Neuronal stem cell (in vitro differentiated cells): Measurements from ENCODE around the gene RPS15.
"Not testable (repeated sequence)": the region's sequence is repeated elsewhere in the genome, so short reads cannot be mapped to it uniquely, and the experiment has no call there.

Source experiments
- DNase-seq: peaks from one replicate; pipeline ENCODE4 v3.0.0-alpha.2; 2013; ENCODE audit warnings: low spot score
- H2AFZ ChIP-seq: one replicate; pipeline ENCODE4 v1.6.1; 2013; ENCODE audit warnings: mild to moderate bottlenecking, low read length, inconsistent platforms
- H2AK5ac ChIP-seq: 2 replicates; pipeline ENCODE4 v1.6.1; 2013; ENCODE audit warnings: low read depth, mild to moderate bottlenecking, inconsistent platforms, low read length, moderate library complexity, mixed read lengths
- H2BK120ac ChIP-seq: 2 replicates; pipeline ENCODE4 v1.6.1; 2013; ENCODE audit warnings: low read depth, mild to moderate bottlenecking, inconsistent platforms, low read length, moderate library complexity, mixed read lengths
- H2BK12ac ChIP-seq: one replicate; pipeline ENCODE4 v1.6.1; 2013; ENCODE audit warnings: low read length, inconsistent platforms
- H2BK15ac ChIP-seq: 2 replicates; pipeline ENCODE4 v1.6.1; 2013; ENCODE audit warnings: mild to moderate bottlenecking, low read length, inconsistent platforms, mixed read lengths
- H2BK5ac ChIP-seq: one replicate; pipeline ENCODE4 v1.6.1; 2013; ENCODE audit warnings: inconsistent platforms, mild to moderate bottlenecking, low read length, moderate library complexity
- H3K14ac ChIP-seq: one replicate; pipeline ENCODE4 v1.6.1; 2013; ENCODE audit warnings: low read length, inconsistent platforms
- H3K18ac ChIP-seq: 2 replicates; pipeline ENCODE4 v1.6.1; 2013; ENCODE audit warnings: low read length, inconsistent platforms
- H3K23ac ChIP-seq: 2 replicates; pipeline ENCODE4 v1.6.1; 2013; ENCODE audit warnings: low read depth, mild to moderate bottlenecking, mixed read lengths, low read length, inconsistent platforms; ENCODE audit not compliant: poor library complexity
- H3K27ac ChIP-seq: replicated peaks from 3 replicates; pipeline ENCODE4 v1.5.1; 2013; ENCODE audit warnings: low read length, inconsistent platforms
- H3K27me3 ChIP-seq, 3 experiments: 2 replicates each; pipeline ENCODE4 v1.6.1; 2013; ENCODE audit warnings: low read length in 3 of 3, mild to moderate bottlenecking in 2 of 3, inconsistent platforms in 1 of 3, low read depth in 1 of 3, mixed read lengths in 1 of 3, moderate library complexity in 1 of 3; ENCODE audit not compliant: control insufficient read depth in 3 of 3, insufficient read depth in 3 of 3
- H3K36me3 ChIP-seq, 2 donors: replicated peaks in 1 of 2; 2 replicates each; pipeline ENCODE4 v1.6.1; 2013; ENCODE audit warnings: low read length in 2 of 2; ENCODE audit not compliant: control insufficient read depth in 2 of 2, insufficient read depth in 2 of 2
- H3K4ac ChIP-seq: 2 replicates; pipeline ENCODE4 v1.6.1; 2013; ENCODE audit warnings: inconsistent platforms, mild to moderate bottlenecking, low read length, moderate library complexity
- H3K4me1 ChIP-seq, 2 donors: 1 replicate in 1 of 2; 2 replicates in 1 of 2; pipeline ENCODE4 v1.6.1; 2013; ENCODE audit warnings: low read length in 2 of 2, low read depth in 1 of 2; ENCODE audit not compliant: control insufficient read depth in 2 of 2, insufficient read depth in 1 of 2
- H3K4me2 ChIP-seq: one replicate; pipeline ENCODE4 v1.6.1; 2013; ENCODE audit warnings: mild to moderate bottlenecking, low read length, inconsistent platforms; ENCODE audit not compliant: insufficient read depth, poor library complexity, severe bottlenecking
- H3K4me3 ChIP-seq, 2 donors: 2 replicates each; pipeline ENCODE4 v1.5.1; 2013; ENCODE audit warnings: low read length in 2 of 2, mild to moderate bottlenecking in 2 of 2, inconsistent platforms in 1 of 2, moderate library complexity in 1 of 2
- H3K79me1 ChIP-seq: one replicate; pipeline ENCODE4 v1.6.1; 2013; ENCODE audit warnings: low read depth, mild to moderate bottlenecking, inconsistent platforms, low read length, moderate library complexity
- H3K9ac ChIP-seq: one replicate; pipeline ENCODE4 v1.6.1; 2013; ENCODE audit warnings: mild to moderate bottlenecking, low read depth, low read length, inconsistent platforms; ENCODE audit not compliant: poor library complexity
- H3K9me3 ChIP-seq, 2 donors: replicated peaks in 1 of 2; 2 replicates each; pipeline versions ENCODE3 to v1.6.1; 2013; ENCODE audit warnings: low read length in 2 of 2, mild to moderate bottlenecking in 2 of 2, inconsistent platforms in 1 of 2, low read depth in 1 of 2, mixed read lengths in 1 of 2, moderate library complexity in 1 of 2; ENCODE audit not compliant: control insufficient read depth in 2 of 2, insufficient read depth in 1 of 2
- H4K8ac ChIP-seq: one replicate; pipeline ENCODE4 v1.6.1; 2013; ENCODE audit warnings: low read depth, mild to moderate bottlenecking, inconsistent platforms, low read length, moderate library complexity
- H4K91ac ChIP-seq: one replicate; pipeline ENCODE4 v1.6.1; 2013; ENCODE audit warnings: low read length, low read depth, mild to moderate bottlenecking, inconsistent platforms; ENCODE audit not compliant: poor library complexity
- WGBS, 2 donors: extraction: QIAGEN DNeasy Blood & Tissue Kit; methylation state at CpG; one replicate each; pipeline ENCODE4 v1.1.7; 2013; ENCODE audit warnings: missing lambda C conversion rate in 2 of 2, mixed read lengths in 1 of 2; ENCODE audit not compliant: insufficient read length in 2 of 2, insufficient replicate concordance in 1 of 2; ENCODE audit errors: extremely low coverage in 2 of 2; 5-methylcytosine and 5-hydroxymethylcytosine counted together

The RPS15 gene

DNA sequence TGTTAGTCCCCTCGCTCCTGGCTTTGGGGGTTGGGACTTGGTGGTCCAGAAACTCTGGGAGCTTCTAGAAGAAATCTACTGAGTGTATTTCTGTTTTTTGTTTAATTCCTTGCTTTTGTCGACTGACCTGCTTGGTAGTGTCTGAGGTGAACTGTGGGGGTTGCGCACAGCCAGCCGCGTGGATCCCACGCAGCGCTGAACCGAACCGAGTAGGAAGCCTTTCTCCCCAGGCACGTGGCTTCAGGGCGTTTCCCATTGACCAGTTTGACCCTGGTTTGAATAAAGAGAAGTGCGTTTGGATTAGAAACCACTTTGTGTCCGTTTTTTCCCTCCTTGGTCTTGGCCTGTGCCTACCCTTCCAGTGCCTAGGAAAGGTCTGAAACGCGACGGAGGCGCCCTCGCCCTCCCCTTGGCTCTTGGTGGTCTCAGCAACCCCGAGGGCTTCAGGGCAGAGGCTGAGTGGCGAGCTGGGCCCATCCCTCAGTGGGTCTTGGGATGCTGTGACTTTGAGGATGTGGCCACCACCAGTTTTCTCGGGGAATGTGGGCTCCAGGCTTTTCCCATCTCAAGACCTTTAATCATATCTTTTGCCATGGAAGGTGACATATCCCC lies 2.7 kb upstream of the RPS15 start:
- H3K9me3 ChIP-seq: no peaks in the 10 kb centered on the region
- no peak overlapping the region for H3K14ac ChIP-seq
- no peak overlapping the region for H2AFZ ChIP-seq
- no peak overlapping the region for H2BK15ac ChIP-seq
- no CpG with 5 or more reads among the region's 21 CpGs for WGBS, 2 donors
- H3K27ac ChIP-seq: no peak overlapping the region
- no peak overlapping the region for H3K4me3 ChIP-seq
- no peak overlapping the region for H3K4ac ChIP-seq
- H3K4me2 ChIP-seq: no peak overlapping the region
- peak overlapping the region; percentile 66 for H3K9ac ChIP-seq
- H3K18ac ChIP-seq: no peak overlapping the region
- no peak overlapping the region for H3K23ac ChIP-seq
- H4K8ac ChIP-seq: no peak overlapping the region
- H2BK5ac ChIP-seq: no peak overlapping the region
- no peak overlapping the region for H4K91ac ChIP-seq
- H2BK12ac ChIP-seq: no peak overlapping the region
- no peak overlapping the region for H2BK120ac ChIP-seq
- no peaks in the 10 kb centered on the region for H3K27me3 ChIP-seq
- peaks cover 25% of the 10 kb centered on the region for H3K79me1 ChIP-seq
- no peak for DNase-seq
- no peak overlapping the region for H2AK5ac ChIP-seq
- peaks cover 42 to 61% of the 10 kb centered on the region in 2 donors for H3K36me3 ChIP-seq
- H3K4me1 ChIP-seq: peaks cover 4% of the 10 kb centered on the region in 2 donors

DNA sequence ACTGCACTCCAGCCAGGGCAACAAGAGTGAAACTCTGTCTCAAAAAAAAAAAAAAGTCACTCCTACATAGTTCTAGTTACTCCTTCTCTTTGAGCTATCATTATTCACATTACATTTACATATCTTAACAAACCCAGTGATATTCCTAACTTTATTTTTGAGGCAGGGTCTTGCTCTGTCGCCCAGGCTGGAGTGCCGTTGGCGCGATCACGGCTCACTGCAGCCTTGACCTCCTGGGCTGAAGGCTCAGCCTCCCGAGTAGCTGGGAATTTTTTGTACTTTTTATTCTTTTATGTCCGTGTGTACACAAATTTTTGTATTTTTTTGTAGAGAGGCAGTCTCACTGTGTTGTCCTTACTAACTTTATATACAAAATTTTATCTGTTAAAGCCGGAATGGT lies 587 bp upstream of the RPS15 start:
- Histone ChIP-seq H2BK12ac (no peak overlapping the region), H2BK5ac (no peak overlapping the region), H4K91ac (no peak overlapping the region), H4K8ac (no peak overlapping the region), H3K18ac (no peak overlapping the region), H3K23ac (no peak overlapping the region), H3K4me3 (no peak overlapping the region), H2BK15ac (no peak overlapping the region), H3K27ac (no peak overlapping the region), H2AFZ (peak overlapping the region; percentile 67), H3K79me1 (peaks cover 25% of the 10 kb centered on the region), H2BK120ac (no peak overlapping the region), H3K36me3 (peaks cover 50 to 68% of the 10 kb centered on the region in 2 donors), H2AK5ac (no peak overlapping the region), H3K27me3 (no peaks in the 10 kb centered on the region), H3K9ac (no peak overlapping the region), H3K4me1 (peaks cover 4% of the 10 kb centered on the region in 2 donors), H3K9me3 (peaks cover 0 to 2% of the 10 kb centered on the region in 2 donors), H3K14ac (no peak overlapping the region), H3K4ac (no peak overlapping the region), H3K4me2 (no peak overlapping the region)
- WGBS, 2 donors: no CpG with 5 or more reads among the region's 8 CpGs
- no peak for DNase-seq

DNA sequence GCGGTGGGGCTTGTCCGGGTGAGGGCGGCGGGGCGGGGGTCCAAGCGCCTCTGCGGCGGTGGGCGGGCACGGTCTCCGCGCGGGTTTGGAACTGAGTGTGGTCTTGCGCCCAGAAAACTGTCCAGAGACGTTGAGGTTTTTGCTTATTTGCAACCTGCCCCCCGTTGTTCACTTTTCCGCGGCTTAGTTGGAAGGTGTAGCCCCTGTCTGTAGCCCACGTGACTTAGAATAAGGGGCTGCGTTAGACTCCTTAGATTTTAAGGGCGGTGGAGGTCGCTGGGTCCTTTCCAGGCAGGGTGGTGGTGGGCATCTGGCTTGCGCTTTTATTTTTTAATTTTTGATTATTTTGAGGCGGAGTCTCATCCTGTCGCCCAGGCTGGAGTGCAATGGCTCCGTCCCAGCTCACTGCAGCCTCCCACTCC lies 748 bp downstream of the RPS15 start:
- Histone ChIP-seq H4K8ac (no peak overlapping the region), H3K27ac (no peak overlapping the region), H3K4me2 (peak overlapping the region; percentile 91), H2BK120ac (no peak overlapping the region), H3K14ac (no peak overlapping the region), H3K79me1 (peaks cover 21% of the 10 kb centered on the region), H2BK5ac (peak overlapping the region; percentile 87), H3K4me1 (peaks cover 4% of the 10 kb centered on the region in 2 donors), H4K91ac (no peak overlapping the region), H2AK5ac (peak overlapping the region; percentile 93), H3K36me3 (peaks cover 39 to 62% of the 10 kb centered on the region in 2 donors), H3K4me3 (peak overlapping the region; percentile 89 to 92), H2BK15ac (no peak overlapping the region), H3K4ac (no peak overlapping the region), H3K27me3 (no peaks in the 10 kb centered on the region), H3K9ac (peak overlapping the region; percentile 99), H3K23ac (peak overlapping the region; percentile 99), H2AFZ (no peak overlapping the region), H3K9me3 (peaks cover 0 to 2% of the 10 kb centered on the region in 2 donors), H2BK12ac (no peak overlapping the region), H3K18ac (peak overlapping the region; percentile 100)
- no CpG with 5 or more reads among the region's 26 CpGs for WGBS, 2 donors
- no peak for DNase-seq

DNA sequence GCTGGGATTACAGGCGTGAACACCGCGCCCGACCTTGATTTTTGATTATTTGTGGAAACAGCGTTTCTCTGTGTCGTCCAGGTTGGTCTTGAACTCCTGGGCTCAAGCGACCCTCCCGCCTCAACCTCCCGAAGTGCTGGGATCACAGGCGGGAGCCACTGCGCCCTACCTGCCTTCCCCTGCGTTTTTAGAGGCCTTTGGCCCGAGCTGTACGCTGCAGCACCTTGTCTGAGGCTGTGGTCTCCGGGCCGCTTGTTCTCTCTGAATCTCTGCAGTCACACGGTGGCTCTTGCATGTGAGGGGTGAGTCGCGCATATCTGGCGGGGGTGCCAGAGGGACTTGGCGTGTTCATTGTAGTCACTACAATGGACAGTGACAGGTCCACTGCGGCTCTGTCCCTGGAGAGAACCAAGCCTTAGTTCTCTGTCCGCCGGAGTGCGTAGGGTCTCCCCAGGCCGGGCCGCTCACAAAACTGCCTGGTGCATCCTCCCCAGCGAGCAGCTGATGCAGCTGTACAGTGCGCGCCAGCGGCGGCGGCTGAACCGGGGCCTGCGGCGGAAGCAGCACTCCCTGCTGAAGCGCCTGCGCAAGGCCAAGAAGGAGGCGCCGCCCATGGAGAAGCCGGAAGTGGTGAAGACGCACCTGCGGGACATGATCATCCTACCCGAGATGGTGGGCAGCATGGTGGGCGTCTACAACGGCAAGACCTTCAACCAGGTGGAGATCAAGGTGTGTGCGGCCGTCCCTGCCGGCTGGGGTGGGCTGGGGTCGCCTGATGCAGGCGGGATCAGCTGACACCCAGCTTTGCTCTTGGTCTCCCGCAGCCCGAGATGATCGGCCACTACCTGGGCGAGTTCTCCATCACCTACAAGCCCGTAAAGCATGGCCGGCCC lies 1.6 kb downstream of the RPS15 start:
- not testable (repeated sequence) for H2BK15ac ChIP-seq, H3K27ac ChIP-seq, H2AFZ ChIP-seq, H3K4ac ChIP-seq, H2BK12ac ChIP-seq, H2AK5ac ChIP-seq, H3K9me3 ChIP-seq, H3K27me3 ChIP-seq, H2BK120ac ChIP-seq, H4K91ac ChIP-seq, H3K4me1 ChIP-seq, DNase-seq
- peaks cover 34 to 53% of the 10 kb centered on the region in 2 donors for H3K36me3 ChIP-seq
- WGBS, 2 donors: no CpG with 5 or more reads among the region's 57 CpGs
- H3K4me3 ChIP-seq: peak overlapping the region; percentile 89 to 92
- peak overlapping the region; percentile 72 for H3K9ac ChIP-seq
- peak overlapping the region; percentile 91 for H3K4me2 ChIP-seq
- H3K23ac ChIP-seq: peak overlapping the region; percentile 93
- H3K18ac ChIP-seq: peak overlapping the region; percentile 11
- peak overlapping the region; percentile 9 for H3K14ac ChIP-seq
- H3K79me1 ChIP-seq: peaks cover 21% of the 10 kb centered on the region
- H4K8ac ChIP-seq: peak overlapping the region; percentile 92
- H2BK5ac ChIP-seq: peak overlapping the region; percentile 53
